ENCODE results near the gene TMEM201. TPM values are rescaled to one million over a fixed set of nuclear protein-coding genes. Genes with fewer than 3 reads are reported as not detected.
"Not testable (repeated sequence)": the region's sequence is repeated elsewhere in the genome, so short reads cannot be mapped to it uniquely, and the experiment has no call there.

Gene TMEM201
- total and polyA plus RNA-seq, 2 experiments from 2014 or later: 25.0 to 28.0 TPM

DNA sequence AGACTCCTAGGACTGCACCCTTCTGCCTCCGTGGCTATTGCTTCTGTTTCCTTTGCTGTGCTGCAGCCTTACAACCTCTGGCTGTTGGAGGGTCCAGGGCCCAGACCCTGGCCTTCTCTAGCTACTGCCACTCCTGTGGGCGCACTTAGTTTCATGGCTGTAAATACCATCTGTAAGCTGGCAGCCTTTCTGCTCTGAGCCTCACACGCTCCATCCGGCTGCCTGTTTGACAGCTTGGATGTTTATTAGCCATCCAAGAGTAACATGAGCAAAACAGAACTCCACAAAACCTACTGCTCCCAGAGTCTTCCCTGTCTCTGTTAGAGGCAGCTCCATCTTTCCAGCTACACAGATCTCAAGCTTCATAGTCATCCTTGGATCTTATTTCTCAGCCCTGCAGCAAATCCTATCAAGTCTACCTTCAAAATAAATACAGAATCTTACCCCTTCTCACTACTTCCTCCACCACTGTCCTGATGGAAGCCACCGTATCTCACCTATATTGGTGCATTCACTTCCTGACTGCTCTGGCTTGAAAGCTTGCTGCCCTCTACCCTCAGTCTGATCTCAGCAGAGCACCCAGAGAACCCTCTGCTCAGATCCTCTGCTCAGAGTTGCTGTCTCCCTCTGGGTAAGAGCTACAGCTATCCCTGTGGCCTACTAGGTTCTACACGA lies 30.3 kb upstream of the TMEM201 start:
- no peak for DNase-seq (ENCODE audit: low read depth in 1 of 2, low spot score in 1 of 2)
- Histone ChIP-seq H3K4me1 (ENCODE audit: low read depth) (peaks cover 26% of the 10 kb centered on the region), H3K36me3 (peaks cover 9% of the 10 kb centered on the region), H3K27me3 (no peaks in the 10 kb centered on the region), H3K27ac (peak overlapping the region; percentile 93), H3K9me3 (ENCODE audit: low read depth) (no peaks in the 10 kb centered on the region), H3K4me3 (no peak overlapping the region)
- TF ChIP-seq, protein P1, sequence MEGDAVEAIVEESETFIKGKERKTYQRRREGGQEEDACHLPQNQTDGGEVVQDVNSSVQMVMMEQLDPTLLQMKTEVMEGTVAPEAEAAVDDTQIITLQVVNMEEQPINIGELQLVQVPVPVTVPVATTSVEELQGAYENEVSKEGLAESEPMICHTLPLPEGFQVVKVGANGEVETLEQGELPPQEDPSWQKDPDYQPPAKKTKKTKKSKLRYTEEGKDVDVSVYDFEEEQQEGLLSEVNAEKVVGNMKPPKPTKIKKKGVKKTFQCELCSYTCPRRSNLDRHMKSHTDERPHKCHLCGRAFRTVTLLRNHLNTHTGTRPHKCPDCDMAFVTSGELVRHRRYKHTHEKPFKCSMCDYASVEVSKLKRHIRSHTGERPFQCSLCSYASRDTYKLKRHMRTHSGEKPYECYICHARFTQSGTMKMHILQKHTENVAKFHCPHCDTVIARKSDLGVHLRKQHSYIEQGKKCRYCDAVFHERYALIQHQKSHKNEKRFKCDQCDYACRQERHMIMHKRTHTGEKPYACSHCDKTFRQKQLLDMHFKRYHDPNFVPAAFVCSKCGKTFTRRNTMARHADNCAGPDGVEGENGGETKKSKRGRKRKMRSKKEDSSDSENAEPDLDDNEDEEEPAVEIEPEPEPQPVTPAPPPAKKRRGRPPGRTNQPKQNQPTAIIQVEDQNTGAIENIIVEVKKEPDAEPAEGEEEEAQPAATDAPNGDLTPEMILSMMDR (IDR thresholded peaks at IDR 0.05; ENCODE audit: low read depth, low read length): no peak

DNA sequence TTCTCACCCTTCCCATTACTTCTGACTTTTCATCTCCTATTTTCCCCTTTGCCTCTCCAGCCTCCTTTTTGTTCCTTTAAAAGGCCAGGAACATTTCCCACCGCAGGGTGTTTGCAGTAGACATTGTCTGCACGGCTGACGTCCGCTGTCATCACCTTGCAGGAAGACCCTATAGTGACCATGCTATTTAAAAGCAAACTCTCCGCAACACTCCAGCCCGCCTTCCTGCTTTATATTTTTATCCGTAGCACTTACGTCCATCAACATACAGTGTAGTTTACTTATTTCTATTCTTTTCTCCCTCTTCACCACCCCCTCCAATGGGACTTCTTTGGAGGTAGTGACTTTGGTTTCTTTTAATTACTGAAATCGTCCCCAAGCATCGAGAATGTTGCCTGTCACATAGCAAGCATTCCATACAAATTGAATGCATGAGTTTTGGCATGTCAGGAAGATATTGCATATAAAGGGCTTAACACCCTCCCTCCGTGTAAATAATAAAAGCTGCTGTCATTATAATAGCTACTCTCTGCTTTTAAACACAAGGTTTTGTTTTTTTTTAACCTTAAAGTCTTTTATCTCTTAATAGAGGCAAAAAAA lies 29.7 kb upstream of the TMEM201 start:
- TF ChIP-seq, protein P1 (IDR thresholded peaks at IDR 0.05; ENCODE audit: low read depth, low read length): no peak
- peaks cover 9% of the 10 kb centered on the region for H3K36me3 ChIP-seq

DNA sequence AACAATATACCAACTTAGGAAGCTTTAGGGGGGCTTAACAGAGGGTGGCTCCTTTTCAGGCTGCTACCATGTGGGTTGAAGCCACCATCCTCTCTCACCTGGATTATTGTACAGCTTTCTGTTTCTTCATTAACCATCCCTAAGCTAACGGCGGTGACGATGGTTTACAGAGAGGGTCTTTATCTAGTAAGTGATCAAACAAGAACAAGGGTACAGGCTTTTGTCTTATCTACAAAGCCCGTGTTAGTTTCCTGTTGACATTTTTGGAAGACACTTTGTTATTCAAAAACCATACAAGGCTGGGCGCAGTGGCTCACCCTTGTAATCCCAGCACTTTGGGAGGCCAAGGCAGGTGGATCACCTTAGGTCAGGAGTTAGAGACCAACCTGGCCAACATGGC lies 29.0 kb upstream of the TMEM201 start:
- Histone ChIP-seq H3K36me3 (peaks cover 9% of the 10 kb centered on the region), H3K27me3 (no peaks in the 10 kb centered on the region), H3K4me3 (no peak overlapping the region), H3K4me1 (ENCODE audit: low read depth) (peaks cover 26% of the 10 kb centered on the region), H3K27ac (peak overlapping the region; percentile 93), H3K9me3 (ENCODE audit: low read depth) (no peaks in the 10 kb centered on the region)
- no peak for DNase-seq (ENCODE audit: low read depth in 1 of 2, low spot score in 1 of 2)
- TF ChIP-seq, protein P1 (IDR thresholded peaks at IDR 0.05; ENCODE audit: low read depth, low read length): no peak

More for the DNA sequence above, 29.7 kb upstream of the TMEM201 start:
- peak overlapping the region; percentile 93 for H3K27ac ChIP-seq
- no peak overlapping the region for H3K4me3 ChIP-seq
- H3K4me1 ChIP-seq (ENCODE audit: low read depth): peaks cover 26% of the 10 kb centered on the region
- no peaks in the 10 kb centered on the region for H3K9me3 ChIP-seq (ENCODE audit: low read depth)
- DNase-seq (ENCODE audit: low read depth in 1 of 2, low spot score in 1 of 2): peak in 1 of 2 donors; percentile 81
- no peaks in the 10 kb centered on the region for H3K27me3 ChIP-seq

DNA sequence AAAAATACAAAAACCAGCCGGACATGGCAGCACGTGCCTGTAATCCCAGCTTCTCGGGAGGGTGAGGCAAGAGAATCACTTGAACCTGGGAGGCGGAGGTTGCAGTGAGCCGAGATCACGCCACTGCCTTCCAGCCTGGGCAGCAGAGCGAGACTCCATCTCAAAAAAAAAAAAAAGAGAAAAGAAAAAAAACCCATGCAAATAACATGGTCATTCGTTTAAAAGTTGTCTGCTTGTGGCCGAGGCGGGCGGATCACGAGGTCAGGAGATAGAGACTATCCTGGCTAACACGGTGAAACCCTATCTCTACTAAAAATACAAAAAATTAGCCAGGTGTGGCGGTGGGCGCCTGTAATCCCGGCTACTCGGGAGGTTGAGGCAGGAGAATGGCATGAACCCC lies 28.6 kb upstream of the TMEM201 start:
- Histone ChIP-seq H3K27ac (peak overlapping the region; percentile 93), H3K4me1 (ENCODE audit: low read depth) (peaks cover 26% of the 10 kb centered on the region)
- H3K9me3 ChIP-seq (ENCODE audit: low read depth); H3K36me3 ChIP-seq; DNase-seq (ENCODE audit: low read depth in 1 of 2, low spot score in 1 of 2); H3K4me3 ChIP-seq; H3K27me3 ChIP-seq: not testable (repeated sequence)

DNA sequence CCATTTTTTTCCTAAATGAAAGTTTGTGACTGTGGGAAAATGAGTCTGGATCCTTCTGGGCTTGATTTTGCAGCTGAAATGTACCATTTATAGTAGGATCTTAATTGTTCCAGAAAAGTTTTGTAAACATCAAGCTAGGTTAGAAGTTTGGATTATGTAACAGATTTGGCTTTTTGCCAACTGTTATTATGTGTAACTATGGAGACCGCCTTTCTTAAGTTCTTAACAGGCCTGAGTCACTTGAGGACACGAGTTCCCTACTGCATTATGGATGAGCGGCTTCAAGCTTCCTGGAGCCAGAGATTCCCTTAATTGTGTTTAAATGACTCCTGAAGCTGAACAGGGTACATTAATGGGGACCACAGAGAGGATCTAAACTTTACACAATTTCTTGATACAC lies 27.3 kb upstream of the TMEM201 start:
- peaks cover under 1% of the 10 kb centered on the region for H3K36me3 ChIP-seq
- DNase-seq (ENCODE audit: low read depth in 1 of 2, low spot score in 1 of 2): peak; percentile 19 to 96
- H3K4me3 ChIP-seq: no peak overlapping the region
- H3K4me1 ChIP-seq (ENCODE audit: low read depth): peaks cover 26% of the 10 kb centered on the region
- H3K27me3 ChIP-seq: no peaks in the 10 kb centered on the region
- H3K9me3 ChIP-seq (ENCODE audit: low read depth): no peaks in the 10 kb centered on the region
- H3K27ac ChIP-seq: no peak overlapping the region
- TF ChIP-seq, protein P1 (IDR thresholded peaks at IDR 0.05; ENCODE audit: low read depth, low read length): no peak

DNA sequence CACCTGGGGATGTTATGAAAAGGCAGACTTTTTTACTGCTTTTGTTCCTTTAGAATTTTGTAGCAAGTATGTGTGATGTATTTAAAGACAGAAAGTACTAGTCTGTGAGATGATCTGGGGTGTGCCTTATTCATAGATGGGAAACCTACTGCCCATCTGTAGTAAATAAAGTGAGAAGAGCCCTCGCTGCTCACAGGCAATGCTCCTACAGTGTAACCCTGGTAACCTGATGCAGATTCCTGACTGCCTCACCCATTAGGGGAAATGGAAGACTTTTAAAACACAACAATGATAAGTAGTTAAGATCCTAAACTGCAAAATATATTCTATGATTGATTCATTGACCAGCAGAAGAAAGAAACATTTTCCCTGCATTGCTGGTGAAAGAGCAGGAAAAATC lies 19.4 kb upstream of the TMEM201 start:
- no peaks in the 10 kb centered on the region for H3K9me3 ChIP-seq (ENCODE audit: low read depth)
- H3K36me3 ChIP-seq: no peaks in the 10 kb centered on the region
- H3K27me3 ChIP-seq: no peaks in the 10 kb centered on the region
- no peak overlapping the region for H3K27ac ChIP-seq
- no peak overlapping the region for H3K4me3 ChIP-seq
- no peak for DNase-seq (ENCODE audit: low read depth in 1 of 2, low spot score in 1 of 2)
- peaks cover 4% of the 10 kb centered on the region for H3K4me1 ChIP-seq (ENCODE audit: low read depth)
- TF ChIP-seq, protein P1 (IDR thresholded peaks at IDR 0.05; ENCODE audit: low read depth, low read length): no peak

DNA sequence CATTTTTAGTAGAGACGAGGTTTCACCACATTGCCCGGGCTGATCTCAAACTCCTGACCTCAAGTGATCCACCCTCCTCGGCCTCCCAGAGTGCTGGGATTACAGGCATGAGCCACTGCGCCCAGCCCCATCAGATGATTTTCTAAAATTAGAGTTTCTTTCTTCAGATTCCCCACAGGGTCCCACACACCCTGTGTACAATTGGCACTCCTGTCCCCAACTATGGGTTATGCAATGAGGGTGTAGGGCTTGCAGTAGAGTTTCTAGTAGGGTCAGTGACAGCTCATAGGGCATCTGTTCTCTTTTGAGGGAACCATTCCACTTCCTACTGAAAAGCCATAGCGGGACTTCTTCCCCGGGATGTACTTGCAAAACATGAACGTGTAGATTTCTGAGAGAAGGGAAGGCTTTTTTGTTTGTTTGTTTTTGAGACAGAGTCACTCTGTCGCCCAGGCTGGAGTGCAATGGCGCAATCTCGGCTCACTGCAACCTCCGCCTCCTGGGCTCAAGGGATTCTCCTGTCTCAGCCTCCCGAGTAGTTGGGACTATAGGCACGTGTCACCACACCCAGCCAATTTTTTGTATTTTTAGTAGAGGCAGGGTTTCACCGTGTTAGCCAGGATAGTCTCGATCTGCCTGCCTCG lies 17.7 kb upstream of the TMEM201 start:
- H3K27ac ChIP-seq, H3K27me3 ChIP-seq, H3K4me3 ChIP-seq: not testable (repeated sequence)

More for the DNA sequence above, 17.7 kb upstream of the TMEM201 start:
- not testable (repeated sequence) for DNase-seq (ENCODE audit: low read depth in 1 of 2, low spot score in 1 of 2); H3K36me3 ChIP-seq; H3K9me3 ChIP-seq (ENCODE audit: low read depth); H3K4me1 ChIP-seq (ENCODE audit: low read depth)

Data from cardiac muscle cell (in vitro differentiated cells and primary cell).